ENCODE data around the gene C4orf36. TPM values are rescaled to one million over a fixed set of nuclear protein-coding genes. Genes with fewer than 3 reads are reported as not detected.

C4orf36 gene
- total and polyA plus RNA-seq, 2 of the 4 experiments (the other 2 are of a cell fraction): 0.18 to 0.41 TPM

DNA sequence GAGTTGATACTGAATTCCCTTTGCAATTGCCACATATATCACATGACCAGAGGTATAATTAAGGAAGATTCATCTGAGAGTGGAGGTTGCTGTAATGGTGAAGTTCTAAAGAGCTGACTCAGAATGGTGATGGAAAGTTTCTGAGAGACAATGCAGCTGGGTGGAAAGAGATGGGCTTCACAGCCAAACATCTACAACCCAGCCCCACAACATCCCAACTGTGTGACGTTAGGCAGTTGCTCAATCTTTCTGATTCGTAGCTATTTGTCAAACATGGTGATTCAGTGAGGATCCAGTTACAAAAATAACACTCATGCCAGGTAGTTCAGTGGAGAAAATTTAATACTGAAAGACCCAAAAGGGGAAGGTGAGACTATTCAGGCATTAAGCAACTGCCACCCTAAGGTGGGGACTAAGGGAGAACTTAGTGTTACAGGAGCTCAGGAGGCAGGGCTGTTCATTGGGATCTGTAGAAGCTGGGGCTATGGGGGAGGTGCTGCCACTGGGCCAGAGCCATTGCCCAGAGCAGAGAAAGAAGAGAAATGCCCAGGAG is 35.7 kb upstream of the C4orf36 start:
- peak overlapping the region; percentile 94 for H3K18ac ChIP-seq (ENCODE audit: low read depth, low read length)
- H2AFZ ChIP-seq (replicated peaks; ENCODE audit: low read length, poor library complexity): peak overlapping the region; percentile 53
- intact Hi-C loops (cut with micrococcal nuclease) (loop anchor here (10.0 kb wide), 1 partner anchor 197 kb away; no protein-coding TSS in a partner anchor), in situ Hi-C loops (cut with MboI; ENCODE audit: low sequenced_read_pairs) (no loop called here), dilution Hi-C loops (cut with HindIII; ENCODE audit: low sequenced_read_pairs, unreplicated experiment) (no loop called here)
- H2AK5ac ChIP-seq (ENCODE audit: low read depth, low read length): peak overlapping the region; percentile 95
- H3K14ac ChIP-seq (replicated peaks; ENCODE audit: low read depth, low read length): peak overlapping the region; percentile 92
- H2BK5ac ChIP-seq (ENCODE audit: low read depth, low read length, poor library complexity, severe bottlenecking): peak overlapping the region; percentile 72
- H4K8ac ChIP-seq (ENCODE audit: low read depth in 2 of 2, low read length in 2 of 2): peak overlapping the region; percentile 13 to 69; a peak in 3 of 4 replicates
- peak overlapping the region; percentile 67 for H2AK9ac ChIP-seq (replicated peaks; ENCODE audit: low read depth, low read length, poor library complexity)
- peak overlapping the region; percentile 81 for H4K5ac ChIP-seq (ENCODE audit: low read depth, low read length)
- no peaks in the 10 kb centered on the region for H3K27me3 ChIP-seq (ENCODE audit: control insufficient read depth, insufficient read depth, low read length)
- no peak overlapping the region for H3K56ac ChIP-seq (ENCODE audit: extremely low read depth, insufficient read depth, low read length)
- CTCF ChIA-PET: interaction anchor here (1.6 kb wide), 1 partner anchor 432 kb away, joined by 3 read pairs; no protein-coding TSS in a partner anchor
- peak overlapping the region; percentile 83 for H4K91ac ChIP-seq (ENCODE audit: insufficient read depth, low read depth, low read length)
- POLR2A ChIA-PET (ENCODE audit: unreplicated experiment): interaction anchor here (0.5 kb wide), 1 partner anchor 80 kb away, joined by 3 read pairs; no protein-coding TSS in a partner anchor
- DNase-seq (peak; percentile 99), ATAC-seq (ENCODE audit: low read depth) (peak; percentile 80)
- peaks cover 13% of the 10 kb centered on the region for H3K9me1 ChIP-seq (ENCODE audit: insufficient read depth, low read length)
- no peaks in the 10 kb centered on the region for H3K36me3 ChIP-seq (ENCODE audit: control insufficient read depth, insufficient read depth, low read length)
- no TSS peak for BruUV-seq (replicated peaks)
- peak overlapping the region; percentile 97 for H2BK120ac ChIP-seq (ENCODE audit: low read depth, low read length)
- no peaks in the 10 kb centered on the region for H4K20me1 ChIP-seq (ENCODE audit: insufficient read depth, low read length)
- TF ChIP-seq CEBPB (IDR thresholded peaks at IDR 0.05; ENCODE audit: low read depth, low read length): peak; percentile 99
- TF ChIP-seq MXI1 (IDR thresholded peaks at IDR 0.05; ENCODE audit: borderline replicate concordance, low read depth, low read length): no peak
- no peak for TF ChIP-seq POLR2A (IDR thresholded peaks at IDR 0.05; ENCODE audit: low read depth, low read length)
- peak; percentile 37 for TF ChIP-seq BHLHE40 (IDR thresholded peaks at IDR 0.05; ENCODE audit: low read depth, low read length)
- TF ChIP-seq, protein P1, sequence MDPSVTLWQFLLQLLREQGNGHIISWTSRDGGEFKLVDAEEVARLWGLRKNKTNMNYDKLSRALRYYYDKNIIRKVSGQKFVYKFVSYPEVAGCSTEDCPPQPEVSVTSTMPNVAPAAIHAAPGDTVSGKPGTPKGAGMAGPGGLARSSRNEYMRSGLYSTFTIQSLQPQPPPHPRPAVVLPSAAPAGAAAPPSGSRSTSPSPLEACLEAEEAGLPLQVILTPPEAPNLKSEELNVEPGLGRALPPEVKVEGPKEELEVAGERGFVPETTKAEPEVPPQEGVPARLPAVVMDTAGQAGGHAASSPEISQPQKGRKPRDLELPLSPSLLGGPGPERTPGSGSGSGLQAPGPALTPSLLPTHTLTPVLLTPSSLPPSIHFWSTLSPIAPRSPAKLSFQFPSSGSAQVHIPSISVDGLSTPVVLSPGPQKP (IDR thresholded peaks at IDR 0.05; ENCODE audit: borderline replicate concordance, low read depth, low read length): no peak
- peak; percentile 78 for TF ChIP-seq USF2 (IDR thresholded peaks at IDR 0.05; ENCODE audit: low read depth, low read length)
- TF ChIP-seq FOS (IDR thresholded peaks at IDR 0.05; ENCODE audit: low read depth, low read length): peak; percentile 85
- TF ChIP-seq RCOR1 (IDR thresholded peaks at IDR 0.05; ENCODE audit: insufficient replicate concordance, low read length): no peak
- no peak for TF ChIP-seq CHD1 (IDR thresholded peaks at IDR 0.05; ENCODE audit: low read depth, low read length)
- TF ChIP-seq, protein P2, sequence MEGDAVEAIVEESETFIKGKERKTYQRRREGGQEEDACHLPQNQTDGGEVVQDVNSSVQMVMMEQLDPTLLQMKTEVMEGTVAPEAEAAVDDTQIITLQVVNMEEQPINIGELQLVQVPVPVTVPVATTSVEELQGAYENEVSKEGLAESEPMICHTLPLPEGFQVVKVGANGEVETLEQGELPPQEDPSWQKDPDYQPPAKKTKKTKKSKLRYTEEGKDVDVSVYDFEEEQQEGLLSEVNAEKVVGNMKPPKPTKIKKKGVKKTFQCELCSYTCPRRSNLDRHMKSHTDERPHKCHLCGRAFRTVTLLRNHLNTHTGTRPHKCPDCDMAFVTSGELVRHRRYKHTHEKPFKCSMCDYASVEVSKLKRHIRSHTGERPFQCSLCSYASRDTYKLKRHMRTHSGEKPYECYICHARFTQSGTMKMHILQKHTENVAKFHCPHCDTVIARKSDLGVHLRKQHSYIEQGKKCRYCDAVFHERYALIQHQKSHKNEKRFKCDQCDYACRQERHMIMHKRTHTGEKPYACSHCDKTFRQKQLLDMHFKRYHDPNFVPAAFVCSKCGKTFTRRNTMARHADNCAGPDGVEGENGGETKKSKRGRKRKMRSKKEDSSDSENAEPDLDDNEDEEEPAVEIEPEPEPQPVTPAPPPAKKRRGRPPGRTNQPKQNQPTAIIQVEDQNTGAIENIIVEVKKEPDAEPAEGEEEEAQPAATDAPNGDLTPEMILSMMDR (conservative IDR thresholded peaks at IDR 0.05; ENCODE audit: low read depth, low read length): no peak
- peak; percentile 63; the same call in 1 of the 2 replicates for TF ChIP-seq NFE2L2 (IDR thresholded peaks at IDR 0.05; ENCODE audit: low read depth, low read length)
- no peak for TF ChIP-seq RFX5 (IDR thresholded peaks at IDR 0.05; ENCODE audit: low read depth, low read length)
- peak; percentile 55; the same call in 1 of the 2 replicates for TF ChIP-seq MAZ (IDR thresholded peaks at IDR 0.05; ENCODE audit: borderline replicate concordance, low read depth, low read length)
- no peak for TF ChIP-seq SMC3 (IDR thresholded peaks at IDR 0.05; ENCODE audit: low read depth, low read length)
- peak; percentile 76 for TF ChIP-seq MAFK (IDR thresholded peaks at IDR 0.05; ENCODE audit: low read depth, low read length)
- peak overlapping the region; percentile 36; the same call in 1 of the 2 replicates for H3K4me2 ChIP-seq (ENCODE audit: low read depth, low read length)
- H3K4me1 ChIP-seq (ENCODE audit: control insufficient read depth, insufficient read depth, low read length): peaks cover 9% of the 10 kb centered on the region
- peak overlapping the region; percentile 88 for H3K4ac ChIP-seq (ENCODE audit: low read depth, low read length)
- no peak overlapping the region for H3K9ac ChIP-seq (ENCODE audit: low read depth, low read length)
- H3K27ac ChIP-seq (ENCODE audit: insufficient read depth, low read length): peak overlapping the region; percentile 73
- no peaks in the 10 kb centered on the region for H3K9me3 ChIP-seq (ENCODE audit: control insufficient read depth, insufficient read depth, low read length)
- peak overlapping the region; percentile 93 for H2BK20ac ChIP-seq (ENCODE audit: low read depth, low read length)
- peak overlapping the region; percentile 98; the same call in 2 of the 3 replicates for H2BK15ac ChIP-seq (ENCODE audit: low read depth, low read length)
- no CpG with 5 or more reads among the region's 2 CpGs for WGBS, 2 experiments (ENCODE audit: extremely low coverage in 2 of 2, insufficient read length in 1 of 2)
- peaks cover 0 to 12% of the 10 kb centered on the region in 2 experiments; a peak in 2 of 4 replicates for H3K79me1 ChIP-seq (ENCODE audit: low read depth in 1 of 2, low read length in 2 of 2)
- peak overlapping the region; percentile 33; the same call in 1 of the 2 replicates for H3K23ac ChIP-seq (ENCODE audit: low read depth, low read length)
- no peak overlapping the region for H3K4me3 ChIP-seq (ENCODE audit: insufficient read depth, low read depth, low read length)

All from IMR-90 (cell line).